NCI-H69 (cell line): ENCODE data around the gene SOX10.
"Not testable (repeated sequence)": the region's sequence is repeated elsewhere in the genome, so short reads cannot be mapped to it uniquely, and the experiment has no call there.

ENCODE experiments used
- DNase-seq: peaks from one replicate; lab custom pipeline; 2025; lab: John Stamatoyannopoulos, UW

The SOX10 gene

DNA sequence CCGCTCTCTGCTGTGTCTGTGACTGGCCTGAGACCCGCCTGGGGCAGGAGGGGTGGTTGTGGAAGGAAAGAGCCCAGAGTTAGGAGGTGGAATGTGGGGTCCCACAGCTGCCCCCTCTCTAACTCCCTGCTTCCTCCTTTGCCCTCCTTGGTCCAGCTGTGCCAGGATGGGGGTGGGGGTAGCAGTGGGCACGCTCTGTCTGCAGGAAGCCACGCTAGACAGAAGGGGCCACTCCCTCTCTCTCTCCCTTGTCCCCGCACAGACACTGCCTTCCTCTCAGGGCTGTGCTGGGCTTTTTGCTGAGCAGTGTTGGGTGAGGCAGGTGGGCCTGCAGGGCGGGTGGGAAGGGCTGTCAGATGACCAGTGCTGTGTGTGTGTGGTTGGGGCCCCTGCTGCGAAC lies 2.0 kb upstream of the SOX10 start:
- no peak for DNase-seq

DNA sequence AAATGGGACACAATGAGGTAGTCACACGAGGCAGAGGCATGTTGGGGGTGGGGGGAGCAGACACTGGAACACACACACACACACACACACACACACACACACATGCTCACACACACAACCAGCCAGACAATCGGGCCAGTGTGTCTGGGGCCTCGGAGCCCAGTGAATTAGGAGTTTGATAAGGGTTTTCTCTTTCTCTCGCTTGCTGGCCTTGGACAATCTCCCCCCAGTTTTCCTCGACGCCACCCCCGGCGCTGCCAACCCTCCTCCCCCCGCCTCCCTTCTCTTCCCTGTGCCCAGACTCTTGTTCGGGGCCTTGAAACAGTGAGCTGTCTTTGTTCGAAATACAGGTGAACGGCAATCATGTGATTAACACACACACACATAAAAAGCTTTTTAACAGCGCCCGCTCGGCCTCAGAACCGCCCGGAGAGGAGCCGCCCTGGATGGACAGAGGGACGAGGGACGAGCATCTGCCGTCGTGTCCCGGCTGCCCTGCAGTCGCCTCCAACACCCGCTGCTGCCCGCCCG lies 1.5 kb upstream of the SOX10 start:
- DNase-seq, result no peak

DNA sequence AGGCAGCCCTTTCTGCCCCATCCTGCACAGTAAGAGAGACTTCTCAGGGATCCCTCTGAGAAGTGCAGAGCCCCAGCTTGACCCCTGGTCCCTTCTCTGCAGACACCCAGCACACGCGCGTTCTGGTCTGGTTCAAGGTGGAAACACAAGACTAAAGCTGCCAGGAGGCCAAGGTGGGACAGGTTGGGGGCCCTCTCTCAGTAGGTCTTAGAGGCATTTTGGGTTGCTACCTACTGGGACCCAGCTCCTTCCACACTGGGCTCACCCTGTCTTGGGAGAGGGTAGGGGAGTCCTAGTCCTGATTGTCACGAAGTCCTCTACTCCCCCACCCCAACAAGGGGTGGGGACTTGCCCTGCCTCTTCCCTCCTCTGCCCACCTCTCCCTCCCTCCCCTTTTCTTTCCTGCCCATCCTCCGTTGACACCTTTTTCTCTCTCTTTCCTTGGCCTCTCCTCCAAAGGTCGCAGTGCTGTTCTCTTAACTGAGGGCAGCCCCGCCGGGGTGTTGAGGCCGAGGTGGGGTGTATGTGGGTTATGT lies 763 bp upstream of the SOX10 start:
- no peak for DNase-seq

DNA sequence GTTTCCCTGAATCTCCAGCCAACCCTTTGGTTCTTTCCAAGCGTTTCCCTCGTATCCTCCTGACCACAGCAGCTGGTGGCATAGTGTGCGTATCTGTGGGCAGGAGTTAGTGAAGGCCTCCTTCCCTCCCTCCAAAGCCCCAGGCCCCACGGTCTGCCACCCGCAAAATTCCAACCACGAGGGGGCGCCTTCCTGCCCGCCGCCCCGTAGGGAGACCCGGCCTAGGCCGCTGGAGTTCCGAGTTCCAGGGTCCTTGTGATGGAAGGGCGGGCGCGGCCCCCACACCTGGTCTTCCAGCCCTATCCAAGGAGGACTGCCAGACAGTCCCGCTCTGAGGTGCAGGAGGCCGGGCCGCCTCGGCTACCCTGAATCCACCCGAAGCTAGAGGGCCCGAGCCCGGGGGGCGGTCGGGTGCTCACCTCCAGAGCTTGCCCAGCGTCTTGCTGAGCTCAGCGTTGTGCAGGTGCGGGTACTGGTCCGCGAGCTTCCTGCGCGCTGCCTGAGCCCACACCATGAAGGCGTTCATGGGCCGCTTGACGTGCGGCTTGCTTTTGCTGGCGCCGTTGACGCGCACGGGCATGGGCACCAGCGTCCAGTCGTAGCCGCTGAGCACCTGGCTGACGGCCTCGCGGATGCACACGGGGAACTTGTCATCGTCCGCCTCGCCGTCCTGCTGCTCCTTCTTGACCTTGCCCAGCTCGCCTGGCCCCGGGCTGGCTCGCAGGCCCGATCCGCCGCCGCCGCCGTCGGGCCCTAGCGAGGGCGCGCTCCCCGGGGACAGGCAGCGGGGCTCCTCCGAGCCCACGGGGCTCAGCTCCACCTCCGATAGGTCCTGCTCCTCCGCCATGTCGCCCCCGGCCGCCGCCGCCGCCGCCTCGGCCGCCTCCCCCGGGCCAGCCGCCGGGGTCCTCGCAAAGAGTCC lies 1.2 kb downstream of the SOX10 start:
- DNase-seq, result no peak

DNA sequence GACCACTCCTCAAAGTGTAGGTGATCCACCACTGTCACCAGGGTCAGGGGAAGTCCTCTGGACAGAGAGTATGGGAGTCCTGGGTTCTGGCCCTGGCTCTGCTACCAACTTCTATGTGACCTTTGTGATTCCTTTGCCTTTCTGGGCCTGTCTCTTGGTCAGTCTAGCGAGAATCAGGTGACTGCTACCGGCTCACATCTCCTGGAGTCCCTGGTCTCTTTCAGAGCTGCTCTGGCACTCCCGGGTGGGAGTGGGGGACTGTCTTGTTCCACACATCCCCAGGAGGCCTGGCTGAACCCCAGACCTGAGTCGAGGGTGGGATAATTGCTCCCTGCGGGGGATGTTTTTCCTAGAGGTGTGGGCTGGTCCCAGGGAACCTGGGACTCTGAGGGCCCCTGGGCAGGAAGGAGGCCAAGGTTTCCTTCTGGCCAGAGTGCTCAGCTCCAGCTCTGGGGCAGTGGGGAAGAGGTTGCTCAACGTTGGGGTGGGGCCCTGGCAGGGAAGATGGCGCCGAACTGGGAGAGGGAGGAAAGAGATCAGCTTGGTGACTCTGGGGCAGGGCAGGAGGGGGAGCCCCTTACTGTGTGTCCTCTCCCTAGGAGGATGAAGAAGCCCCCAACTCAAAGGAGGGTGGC lies 2.1 kb downstream of the SOX10 start:
- no peak for DNase-seq

DNA sequence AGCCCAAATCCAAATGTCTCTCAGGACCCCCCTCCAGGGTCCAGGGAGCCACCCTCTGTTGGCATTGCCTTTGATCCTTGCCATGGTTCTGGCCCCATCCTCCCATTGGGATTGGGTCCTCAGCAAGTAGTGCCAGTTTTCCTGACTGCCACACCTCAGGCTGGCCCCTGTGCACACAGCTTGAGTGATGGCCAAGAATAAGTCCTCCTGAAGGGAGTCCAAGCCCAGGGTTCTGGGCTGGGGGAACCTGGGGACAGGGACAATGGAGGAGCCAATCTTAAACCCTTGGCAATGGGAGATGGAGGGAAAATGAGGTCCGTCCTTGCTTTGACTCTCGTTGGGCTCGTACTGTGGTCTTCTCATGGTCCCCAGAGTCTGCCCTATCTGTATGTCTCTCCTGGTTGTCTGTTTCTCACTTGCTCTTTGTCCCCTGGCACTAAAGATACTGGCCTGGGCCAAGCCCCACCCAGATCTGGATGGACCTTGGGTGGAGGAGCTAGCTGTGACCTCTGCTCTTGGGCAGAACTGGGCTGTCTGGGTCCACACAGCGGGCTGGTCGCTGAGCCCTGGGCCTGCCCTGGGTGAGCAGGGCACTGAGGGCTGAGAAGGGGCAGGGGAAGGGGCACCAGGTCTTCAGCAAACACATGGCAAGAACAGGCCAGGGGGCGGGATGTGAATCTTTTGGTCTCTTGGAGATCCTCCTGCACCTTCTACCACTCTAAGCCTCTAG lies 2.9 kb downstream of the SOX10 start:
- no peak for DNase-seq

DNA sequence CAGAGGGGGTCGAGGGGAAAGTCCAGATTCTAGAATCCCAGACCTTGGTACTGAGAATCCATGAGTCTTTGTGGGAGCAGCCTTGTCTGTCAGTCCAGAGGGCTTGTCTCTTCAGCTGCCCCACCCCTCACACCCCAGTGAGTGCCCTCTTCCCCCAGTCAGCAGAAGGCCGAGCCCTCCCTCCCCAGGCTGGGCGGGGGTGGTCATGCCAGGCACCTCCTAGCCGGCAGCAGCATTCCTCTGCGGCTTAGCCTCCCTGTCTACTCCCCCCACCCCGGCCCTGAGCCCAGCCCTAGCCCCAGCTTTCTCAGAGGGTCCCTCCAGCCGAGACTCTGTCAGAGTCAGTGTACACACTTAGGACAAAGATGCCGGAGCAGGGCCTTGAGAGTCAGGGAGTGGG lies 4.6 kb downstream of the SOX10 start:
- no peak for DNase-seq

DNA sequence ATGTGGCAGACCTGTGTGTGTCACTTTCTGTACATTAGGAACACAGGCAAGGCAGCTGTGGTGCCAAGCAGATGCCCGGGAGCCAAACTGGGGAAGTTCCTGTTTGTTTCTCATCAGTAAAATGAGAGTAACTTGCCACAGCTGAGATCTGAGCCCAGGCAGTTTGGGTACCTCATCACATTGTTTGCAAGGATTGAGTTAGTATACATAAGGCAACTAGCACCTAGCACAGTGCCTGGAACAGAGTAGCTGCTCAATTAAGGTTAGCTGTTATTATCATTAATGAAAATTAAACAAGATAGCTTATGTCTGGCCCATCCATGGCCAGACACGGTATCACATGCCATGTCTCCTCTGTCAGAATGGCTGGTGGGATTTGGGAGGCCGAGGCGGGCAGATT lies 7.8 kb downstream of the SOX10 start:
- no peak for DNase-seq

DNA sequence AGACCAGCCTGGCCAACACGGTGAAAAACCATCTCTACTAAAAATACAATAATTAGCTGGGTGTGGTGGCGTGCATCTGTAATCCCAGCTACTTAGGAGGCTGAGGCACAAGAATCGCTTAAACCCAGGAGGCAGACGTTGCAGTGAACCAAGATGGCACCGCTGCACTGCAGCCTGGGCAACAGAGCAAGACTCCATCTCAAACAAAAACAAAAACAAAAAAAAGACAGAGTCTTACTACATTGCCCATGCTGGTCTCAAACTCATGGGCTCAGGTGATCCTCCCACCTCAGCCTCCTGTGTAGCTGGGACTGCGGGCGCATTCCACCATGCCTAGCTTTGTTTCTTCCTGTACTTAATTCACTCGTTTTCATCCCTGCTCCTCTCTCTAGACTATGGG lies 8.3 kb downstream of the SOX10 start:
- not testable (repeated sequence) for DNase-seq

DNA sequence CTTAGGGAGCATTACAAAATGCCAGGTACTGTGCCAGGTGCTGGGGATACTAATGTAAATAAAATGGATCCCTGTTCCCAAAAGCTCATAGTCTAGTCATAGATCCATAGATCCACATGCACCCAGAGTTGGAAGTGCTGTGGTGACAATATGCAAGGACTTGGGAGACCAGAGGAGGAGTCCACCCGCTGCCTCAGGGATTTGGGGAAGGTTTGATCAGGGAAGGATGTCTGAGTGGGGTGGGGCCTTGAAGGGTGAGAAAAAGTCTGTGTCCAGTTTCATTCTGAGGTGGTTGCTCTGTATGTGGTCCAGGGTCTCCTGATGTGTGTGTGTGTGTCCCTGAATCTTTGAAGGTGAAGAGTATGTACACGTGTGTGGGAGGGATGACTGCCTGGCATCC lies 9.2 kb downstream of the SOX10 start:
- no peak for DNase-seq

DNA sequence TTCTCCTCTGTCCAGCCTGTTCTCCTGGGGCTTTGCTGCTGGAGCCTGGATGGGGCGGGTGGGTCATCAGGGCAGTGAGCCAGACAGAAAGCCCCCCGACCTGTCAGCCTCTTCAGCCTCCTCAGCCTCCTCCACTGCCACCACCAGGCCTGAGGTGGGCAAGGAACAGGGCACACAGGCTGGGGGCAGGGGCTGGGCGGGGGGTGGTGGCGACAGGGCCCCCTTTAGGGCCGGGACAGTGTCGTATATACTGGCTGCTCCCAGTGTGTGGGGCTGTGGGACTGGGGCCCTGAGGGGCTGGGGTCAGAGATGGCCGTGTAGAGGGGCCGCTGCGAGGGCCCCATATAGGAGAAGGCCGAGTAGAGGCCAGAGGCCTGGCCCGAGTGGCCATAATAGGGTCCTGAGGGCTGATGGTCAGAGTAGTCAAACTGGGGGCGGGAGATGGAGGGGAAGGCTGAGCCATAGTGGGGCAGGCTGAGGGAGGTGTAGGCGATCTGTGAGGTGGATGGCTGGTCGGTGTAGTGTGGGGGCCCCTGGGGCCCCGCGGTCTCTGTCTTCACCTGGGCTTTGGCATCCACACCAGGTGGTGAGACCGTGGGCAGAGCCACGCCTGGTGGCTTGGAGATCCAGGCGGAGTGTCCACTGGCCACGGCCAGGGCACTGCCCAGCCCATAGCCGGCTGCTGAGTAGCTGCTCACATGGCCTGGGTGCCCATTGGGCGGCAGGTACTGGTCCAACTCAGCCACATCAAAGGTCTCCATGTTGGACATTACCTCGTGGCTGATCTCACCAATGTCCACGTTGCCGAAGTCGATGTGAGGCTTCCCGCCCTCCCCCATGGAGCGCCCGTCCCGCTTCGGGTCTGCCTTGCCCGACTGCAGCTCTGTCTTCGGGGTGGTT lies 10.8 kb downstream of the SOX10 start:
- no peak for DNase-seq

DNA sequence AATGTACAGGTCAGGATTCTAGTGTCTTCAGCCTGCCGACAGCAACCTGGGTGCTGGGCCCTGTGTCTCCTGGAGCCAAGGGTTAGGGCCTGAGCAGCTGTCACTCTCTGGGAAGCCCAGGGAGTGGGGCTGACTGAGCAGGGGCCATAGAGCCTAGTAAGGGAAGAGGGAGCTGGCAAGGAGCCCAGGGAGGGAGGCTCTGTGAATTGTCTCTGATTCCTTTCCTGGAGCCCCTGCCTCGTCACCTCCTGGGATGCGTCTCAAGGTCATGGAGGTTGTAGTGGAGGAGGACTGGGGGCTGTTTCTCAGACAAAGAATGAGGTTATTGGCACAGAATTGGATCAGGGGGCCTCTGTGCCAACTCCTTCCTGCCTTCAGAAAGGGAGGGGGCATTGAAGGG lies 11.8 kb downstream of the SOX10 start:
- DNase-seq, result peak; percentile 97

DNA sequence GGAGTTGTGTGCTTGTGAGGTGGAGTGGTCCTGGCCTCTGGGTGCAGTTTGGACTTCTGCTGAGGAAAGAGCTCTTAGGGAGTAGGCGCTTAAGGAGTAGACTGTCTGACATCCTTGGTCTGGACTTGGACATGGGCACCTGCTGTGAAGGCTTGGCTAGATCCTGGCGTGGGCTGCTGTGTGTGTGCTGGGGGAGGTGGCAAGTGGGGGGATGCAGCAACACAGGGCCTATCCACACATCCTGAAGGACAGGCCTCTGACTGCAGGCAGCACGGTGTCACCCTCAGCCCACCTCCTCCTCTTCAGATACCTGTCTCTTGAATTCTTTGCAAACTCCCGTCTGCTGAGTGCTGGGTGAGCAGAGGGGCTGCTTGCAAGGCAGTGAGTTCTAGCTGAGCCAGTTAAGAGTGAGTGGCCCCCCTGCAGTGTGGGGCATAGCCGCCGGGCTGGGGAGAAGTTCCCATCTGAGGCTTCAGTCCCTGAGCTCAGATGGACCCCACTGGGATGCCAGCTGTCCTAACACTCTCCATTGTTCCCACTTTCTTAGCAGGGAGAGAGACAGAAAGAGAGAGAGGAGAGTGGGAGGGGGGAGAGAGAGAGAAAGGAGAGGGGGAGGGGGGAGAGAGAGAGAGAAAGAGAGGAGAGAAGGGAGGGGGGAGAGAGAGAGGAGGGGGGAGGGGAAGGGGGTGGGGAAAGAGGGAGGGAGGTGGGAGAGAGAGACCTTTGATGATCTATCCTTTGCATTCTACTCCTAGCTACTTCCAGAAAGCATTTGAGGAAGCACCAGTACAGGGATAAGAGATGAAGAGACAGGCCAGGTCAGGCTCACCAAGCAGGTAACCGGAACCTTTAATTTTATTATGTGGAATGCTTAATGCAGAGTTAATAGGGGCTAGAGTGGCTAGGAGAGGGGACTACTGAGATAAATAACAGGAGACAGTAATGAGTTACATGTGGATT lies 12.6 kb downstream of the SOX10 start:
- peak; percentile 98 for DNase-seq

DNA sequence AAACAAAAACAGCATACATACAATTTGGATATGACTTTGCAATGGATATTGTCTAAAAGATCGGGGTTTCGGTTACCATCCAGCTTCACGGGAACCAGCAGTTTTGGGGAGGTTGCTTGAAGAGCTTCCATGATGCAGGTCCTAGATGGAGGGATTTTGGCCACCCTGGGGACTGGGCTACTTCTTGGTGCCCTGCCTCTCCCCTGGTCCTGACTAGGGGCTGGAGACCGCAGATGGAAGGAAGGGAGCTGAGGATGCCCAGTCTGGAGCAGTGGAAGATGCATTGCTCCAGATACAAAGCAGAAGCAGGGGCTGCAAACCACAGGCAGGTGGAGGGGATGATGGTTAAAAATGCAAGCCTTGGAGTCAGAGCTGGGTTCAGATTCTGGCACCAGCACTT lies 13.5 kb downstream of the SOX10 start:
- DNase-seq, result no peak

DNA sequence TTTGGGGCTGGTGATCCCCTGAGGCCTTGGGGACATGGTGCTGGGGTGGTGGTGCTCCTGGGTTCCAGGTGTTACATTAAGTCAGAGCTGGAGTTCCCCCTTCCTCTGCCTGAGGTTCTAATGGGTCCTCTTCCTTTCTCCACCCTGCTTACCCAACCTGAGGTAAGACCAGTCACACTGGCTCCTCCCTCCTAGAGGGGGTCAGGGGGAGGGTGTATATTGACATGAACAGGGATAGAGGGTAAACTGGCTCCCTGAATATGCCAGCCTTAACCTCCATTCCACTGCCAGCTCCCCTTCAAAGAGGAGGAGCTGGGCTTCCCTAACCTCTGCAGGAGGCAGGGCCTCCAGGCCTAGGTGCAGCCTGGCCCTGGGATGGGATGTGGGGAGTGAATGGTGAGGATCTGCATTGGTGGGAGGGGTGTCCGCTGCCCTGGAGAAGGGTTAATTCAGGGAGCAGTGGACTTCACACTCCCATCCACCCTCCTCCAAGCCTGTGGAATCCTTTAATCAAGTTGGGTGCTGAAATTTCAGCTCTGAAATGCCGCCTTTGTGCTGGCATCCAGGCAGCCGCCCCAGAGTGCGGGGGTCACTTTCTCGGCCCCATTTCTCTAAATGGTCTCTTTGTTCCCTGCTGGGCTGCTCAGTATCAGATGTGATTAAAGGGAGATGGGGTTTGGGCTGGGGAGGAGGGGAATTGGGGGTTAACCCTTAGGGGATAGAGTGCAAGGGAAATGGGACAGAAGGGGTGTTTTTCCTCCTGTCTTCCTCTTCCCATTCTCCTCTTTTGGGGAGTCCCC lies 15.7 kb downstream of the SOX10 start:
- no peak for DNase-seq

DNA sequence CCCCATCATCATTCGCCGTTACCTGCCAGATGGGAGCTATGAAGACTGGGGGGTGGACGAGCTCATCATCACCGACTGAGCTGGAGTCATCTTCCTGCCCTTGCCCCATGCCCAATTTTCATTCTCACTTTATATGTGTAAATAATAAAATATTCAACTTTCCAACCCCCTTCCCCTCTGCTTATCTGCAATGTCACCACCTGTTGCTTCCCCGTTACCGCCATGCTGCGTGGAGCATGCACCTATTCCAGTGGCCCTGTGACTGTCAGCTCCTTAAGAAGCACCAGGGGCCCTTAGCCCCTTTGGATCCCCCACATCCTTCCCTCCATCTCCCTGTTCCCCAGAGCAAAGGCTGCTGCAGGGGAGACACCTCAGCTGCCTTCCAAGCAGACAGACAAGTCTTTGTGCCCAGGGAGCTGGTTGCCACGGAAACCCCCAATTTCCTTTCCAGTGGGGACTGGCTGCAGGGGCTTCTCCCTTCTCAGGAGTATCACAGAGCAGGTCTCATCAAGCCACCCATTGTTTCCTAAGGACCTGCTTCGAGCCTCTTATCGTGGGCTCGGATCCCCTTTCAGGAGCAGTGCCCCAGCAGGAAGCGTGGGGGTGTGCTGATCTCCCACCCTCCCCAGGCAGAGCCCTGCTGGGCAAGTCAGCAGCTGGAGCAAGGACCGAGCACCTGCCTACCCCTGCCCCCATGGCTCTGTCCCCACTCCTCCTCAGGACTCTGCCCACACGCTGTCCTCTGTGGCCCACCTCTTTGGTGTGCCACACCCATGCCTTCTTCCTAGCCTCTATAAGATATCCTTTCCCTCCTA lies 16.5 kb downstream of the SOX10 start:
- no peak for DNase-seq

DNA sequence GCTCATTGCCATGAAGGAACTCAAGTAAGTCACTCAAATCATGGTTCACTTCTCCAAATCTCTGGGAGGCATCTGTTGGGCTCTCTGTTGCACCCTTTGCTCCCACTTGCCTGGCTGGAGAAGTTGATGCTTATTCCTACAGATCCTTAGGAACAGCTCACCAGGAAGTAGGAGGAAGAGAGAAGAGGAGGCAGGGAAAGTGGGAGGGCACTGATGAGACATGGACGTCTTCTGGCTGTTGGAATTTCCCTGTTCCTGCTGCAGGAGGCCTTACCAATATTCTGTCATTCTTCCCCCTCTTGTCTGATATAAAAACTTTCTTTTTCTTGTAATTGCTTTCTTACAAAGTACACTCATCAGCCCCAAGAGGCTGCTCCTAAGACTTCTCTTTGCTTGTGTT lies 17.2 kb downstream of the SOX10 start:
- DNase-seq, result no peak

DNA sequence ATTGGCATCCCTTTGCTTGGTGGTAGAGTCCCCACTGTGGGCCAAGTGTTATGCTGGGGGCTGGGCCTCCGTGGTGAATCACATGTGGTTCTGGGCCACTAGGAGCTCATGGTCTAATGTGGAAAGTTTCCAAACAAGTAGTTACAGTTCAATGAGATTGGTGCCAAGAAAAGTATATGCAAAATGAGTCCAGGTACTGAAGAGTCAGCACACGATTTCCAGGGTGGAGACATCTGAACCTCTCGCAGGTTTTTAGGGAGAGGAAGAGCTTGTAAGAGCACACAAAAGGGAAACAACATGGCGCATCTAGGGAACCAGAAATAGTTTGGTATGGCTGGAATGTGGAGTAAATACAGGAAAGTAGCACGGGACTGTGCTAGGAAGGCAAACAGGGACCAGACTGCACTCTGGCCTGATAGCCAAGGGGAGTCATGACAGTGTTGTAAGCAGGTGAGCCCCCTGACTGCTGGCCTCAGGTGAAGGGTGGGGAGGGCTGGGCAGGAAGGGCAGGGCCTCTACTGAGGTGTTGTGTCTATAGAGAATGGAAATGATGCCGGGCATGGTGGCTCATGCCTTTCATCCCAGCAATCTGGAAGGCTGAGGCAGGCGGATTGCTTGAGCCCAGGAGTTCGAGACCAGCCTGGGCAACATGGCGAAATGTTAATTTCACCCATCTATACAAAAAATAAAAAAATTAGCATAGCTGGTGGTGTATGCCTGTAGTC lies 18.3 kb downstream of the SOX10 start:
- DNase-seq, result no peak
